ENCODE data around the gene DDX23.
A peak's percentile ranks its signal among the peaks of the same experiment; 100 is the strongest.

DDX23 gene

DNA sequence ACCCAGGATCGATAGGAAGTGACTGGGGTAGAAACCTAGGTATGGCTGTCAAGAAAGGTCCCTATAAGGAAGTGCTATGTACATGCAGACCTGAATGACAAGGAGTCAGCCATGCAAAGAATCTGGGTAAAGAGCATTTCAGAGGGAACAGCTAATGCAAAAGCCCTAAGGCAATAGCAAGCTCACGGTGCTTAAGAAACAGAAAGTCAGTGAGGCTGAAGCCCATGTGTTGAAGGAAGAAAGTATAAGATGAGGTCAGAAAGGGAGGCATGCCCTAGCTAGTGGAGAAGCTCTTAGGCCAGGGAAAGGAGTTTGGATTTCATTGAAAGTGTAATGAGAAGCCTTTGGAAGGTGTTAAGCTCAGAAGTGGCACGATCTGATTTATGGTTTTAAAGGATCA lies 57.1 kb downstream of the DDX23 start:
- DNase-seq: peak; percentile 22

- no peak for DNase-seq
These were observed 58.3 kb downstream of the DDX23 start for GRCh38 chr12:48793696-48794095.

DNA sequence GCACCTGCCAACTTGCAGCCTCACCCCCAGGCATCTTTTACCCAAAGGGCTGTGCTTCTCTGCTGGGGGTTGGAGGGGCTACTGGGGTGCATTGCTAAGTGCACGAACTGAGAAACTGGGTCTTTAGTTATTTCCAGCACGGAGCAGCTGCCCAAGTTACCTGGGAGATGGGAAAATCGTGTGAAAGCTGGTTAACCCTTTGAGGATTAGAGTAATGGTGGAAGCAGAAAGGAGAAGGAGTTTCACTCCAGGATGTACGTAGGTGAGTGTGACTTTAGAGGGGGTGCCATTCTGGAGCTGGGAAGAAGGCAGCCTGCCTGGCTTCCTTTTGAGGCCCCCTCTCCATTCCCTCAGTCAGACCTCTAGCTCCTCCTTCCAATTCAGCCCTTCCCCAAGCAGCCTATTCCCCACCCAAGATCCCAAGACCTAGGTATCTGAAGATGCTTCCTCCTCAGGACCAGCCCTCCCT lies 62.1 kb downstream of the DDX23 start:
- DNase-seq: no peak

DNA sequence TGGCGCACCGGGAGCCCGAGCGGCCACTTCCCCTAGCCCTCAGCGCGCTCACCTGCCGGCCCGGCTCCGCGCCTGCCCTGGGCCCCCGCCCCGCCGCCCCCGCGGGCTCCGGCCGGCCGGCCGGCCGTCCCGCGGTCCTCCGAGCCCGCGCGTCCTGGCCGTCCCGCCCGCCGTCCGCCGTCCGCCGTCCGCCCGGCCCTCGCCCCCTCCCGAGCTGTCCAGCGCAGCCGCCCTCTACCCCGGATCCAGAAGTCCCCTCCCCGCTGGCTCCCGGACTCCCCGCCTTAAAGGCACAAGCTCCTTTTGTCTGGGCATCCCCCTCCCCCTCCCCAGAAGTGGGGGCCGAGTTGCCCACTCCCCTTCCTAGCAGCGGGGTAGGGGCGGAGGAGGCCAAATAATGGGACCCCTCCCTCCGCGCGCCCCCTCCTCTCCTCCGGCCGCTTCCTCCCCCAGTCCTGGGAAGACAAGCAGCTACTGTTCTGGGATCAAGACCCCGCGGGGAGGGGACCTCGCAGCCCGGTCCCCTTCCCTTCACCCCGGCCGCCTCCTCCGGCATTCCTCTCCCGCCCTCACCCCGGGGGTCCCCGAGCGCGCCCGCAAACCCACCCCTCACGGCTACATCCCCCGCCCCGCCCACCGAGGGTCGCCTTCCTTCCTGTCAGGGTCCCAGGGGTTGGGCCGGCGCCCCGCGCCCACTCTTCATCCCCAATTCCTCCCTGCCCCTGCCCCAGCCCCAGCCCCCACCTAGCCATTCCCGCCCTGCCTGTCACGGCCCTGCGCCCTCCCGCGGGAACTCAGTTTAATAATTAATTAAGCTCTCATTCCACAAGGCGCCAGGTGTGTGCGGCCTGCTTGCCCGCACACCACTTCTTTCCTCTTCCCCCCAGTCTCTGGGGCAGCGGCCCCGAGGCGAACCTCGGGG lies 62.8 kb downstream of the DDX23 start, which contains the start of gene ADCY6:
Gene ADCY6, minus strand, starts transcription at position 236 of the 922 bp plus-strand sequence. CDS start 5,655 bp downstream, outside the sequence.
- DNase-seq: peak; percentile 56

- DNase-seq: no peak
These were observed 63.5 kb downstream of the DDX23 start for GRCh38 chr12:48788524-48788853.

DNA sequence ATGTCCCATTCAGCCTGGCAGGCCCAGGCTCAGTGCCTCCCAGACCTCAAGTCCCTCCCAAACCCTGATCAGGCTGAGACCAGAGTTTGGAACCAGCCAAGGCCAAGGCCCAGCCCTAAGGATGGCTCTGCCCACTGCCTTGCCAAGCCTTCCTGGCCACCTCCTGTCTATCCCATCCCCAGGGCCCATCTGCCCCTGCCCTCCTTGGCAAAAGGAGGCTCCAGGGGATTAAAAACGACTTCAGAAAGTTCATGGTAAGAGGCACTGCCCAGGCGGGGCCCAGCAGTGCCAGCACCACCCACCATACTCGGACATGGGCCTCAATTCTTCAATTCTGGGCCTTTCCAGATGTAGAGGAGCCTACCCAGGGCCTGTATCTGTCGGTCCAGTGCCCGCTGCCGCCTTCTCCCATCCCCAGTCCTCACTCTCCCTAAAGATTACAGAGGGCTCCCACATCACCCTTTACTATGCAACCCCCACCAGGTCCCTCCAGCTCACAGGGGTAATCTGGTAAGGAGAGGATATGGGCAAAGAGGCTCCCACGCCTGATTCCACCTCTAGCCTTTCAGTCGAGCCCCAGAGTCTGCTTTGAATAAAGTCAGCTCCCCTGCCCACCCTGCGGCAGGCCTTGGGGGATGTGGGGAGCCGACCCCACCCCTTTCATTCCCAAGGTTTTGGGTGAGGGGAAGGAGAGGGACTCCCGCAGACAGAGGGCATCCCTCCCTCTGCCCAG lies 64.0 kb downstream of the DDX23 start:
- peak; percentile 1 for DNase-seq

DNA sequence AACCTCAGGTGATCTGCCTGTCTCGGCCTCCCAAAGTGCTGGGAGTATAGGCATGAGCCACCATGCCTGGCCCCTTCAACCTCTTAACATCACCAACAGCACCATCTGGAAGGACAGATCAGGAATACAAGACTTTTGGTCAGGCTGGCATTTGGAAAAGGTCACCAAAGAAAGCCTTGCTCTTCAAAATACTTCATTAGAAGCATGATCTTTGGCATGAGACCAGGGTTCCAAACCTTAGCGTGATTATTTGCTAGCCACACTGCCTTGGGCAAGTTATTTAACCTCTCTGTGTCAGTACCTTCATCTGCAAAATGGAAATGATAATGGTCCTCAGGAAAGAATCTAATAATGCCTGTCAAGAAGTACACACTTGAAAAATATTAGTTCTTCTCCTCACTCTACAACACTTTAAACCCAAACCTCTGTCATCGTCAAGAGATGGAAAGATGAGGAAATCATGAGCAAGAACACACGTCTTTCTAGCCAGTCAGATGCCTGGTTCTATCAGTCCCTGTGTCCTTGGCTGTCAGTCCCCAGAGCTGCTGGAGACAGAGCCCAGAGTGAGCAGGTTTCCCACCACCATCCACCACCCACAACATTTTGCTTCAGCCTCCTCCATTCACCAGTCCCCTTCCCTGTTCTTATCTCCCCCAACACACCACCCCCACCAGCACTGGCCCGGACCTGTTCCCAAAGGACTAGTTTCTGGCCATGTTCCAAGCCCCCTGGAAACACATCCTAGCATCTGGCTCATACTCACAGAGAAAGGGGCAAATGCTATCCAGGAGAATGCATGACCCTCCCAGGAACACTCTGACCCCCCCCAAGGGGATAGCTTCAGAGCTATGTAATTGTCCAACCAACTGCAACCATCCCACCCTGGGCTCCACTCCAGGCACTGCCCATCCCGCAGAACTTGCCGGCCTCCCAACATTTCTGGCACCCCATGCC lies 65.1 kb downstream of the DDX23 start:
- DNase-seq: no peak

DNA sequence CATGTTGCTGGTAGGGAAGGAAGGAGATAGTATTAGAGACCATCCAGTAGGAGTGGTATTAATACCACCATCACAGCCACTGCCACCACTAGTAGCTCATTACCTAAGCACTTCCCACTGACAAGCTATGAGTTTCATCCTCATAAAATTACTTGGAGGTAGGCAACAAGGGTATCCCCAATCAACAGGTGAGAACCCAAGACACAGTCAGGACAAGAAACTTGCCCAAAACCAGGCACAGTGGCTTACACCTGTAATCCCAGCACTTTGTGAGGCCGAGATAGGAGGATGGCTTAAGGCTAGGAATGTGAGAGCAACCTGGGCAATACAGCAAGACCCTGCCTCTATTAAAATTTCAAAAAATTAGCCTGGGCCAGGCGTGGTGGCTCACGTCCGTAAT lies 68.5 kb downstream of the DDX23 start:
- no peak for DNase-seq

- DNase-seq: no peak
These were observed 69.2 kb downstream of the DDX23 start for GRCh38 chr12:48782457-48783395.

DNA sequence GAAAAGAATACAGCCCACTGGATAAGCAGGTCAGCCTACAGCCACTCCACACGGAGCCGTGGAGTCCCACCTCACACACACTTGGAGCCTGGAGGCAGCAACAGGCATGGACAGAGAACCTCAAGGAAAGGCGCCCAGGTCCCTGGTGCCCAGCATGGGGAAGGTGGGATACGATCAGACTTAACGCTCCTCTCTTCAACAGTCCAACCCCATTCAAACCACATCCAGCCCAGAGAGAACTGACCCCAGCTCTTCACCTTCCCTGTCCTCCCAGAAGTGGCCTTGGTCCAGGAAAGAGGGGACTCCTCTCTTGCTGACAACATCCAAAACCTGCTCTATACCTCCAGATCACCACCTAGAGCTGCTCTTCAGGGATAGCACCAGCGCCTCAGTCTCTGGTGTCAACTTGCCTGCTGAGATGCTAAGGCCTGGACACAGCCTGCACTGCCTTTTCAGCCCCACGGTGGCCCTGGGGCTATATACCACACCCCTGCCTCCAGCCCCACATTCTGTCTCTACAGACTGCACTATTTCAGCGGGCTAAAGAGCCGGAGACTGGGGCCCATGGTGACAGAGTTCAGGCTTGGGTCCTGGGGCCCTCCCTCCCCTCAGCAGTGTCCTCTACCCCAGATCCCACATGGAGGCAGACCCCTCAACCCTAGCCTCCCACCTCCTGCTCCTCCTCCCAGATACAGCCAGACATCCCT lies 70.1 kb downstream of the DDX23 start:
- DNase-seq: no peak

- DNase-seq: no peak
These were observed 71.5 kb downstream of the DDX23 start for GRCh38 chr12:48780381-48781025.

- no peak for DNase-seq
These were observed 72.1 kb downstream of the DDX23 start for GRCh38 chr12:48779869-48780268.

Measured in kidney glomerular epithelial cell (primary cell).